ENCODE measurements around the gene PEX11A.

Gene PEX11A

GRCh38 chr15:89675606-89676005, 14.9 kb downstream of the PEX11A start:
- DNase-seq (ENCODE audit: low read depth), result no peak

GRCh38 chr15:89674526-89674925, 16.0 kb downstream of the PEX11A start:
- no peak for DNase-seq (ENCODE audit: low read depth)

DNA sequence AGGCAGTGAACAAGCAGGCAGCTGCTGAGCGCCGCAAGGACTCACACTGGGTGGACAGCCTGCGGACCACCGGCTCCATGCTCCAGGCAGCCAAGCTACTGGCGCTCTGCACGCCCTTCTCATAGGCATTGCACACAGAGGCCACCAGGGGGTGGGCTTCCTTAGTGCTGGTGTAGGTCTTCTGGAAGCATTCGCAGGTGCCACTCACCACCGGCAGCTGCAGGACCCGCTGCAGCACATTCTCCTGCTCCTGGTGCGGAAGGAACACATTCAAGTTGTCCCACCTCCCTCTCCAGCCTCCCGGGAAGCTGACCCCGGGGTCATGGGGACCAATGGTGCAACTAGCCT, 17.4 kb downstream of the PEX11A start:
- no peak for DNase-seq (ENCODE audit: low read depth)

GRCh38 chr15:89672221-89673164, 18.1 kb downstream of the PEX11A start:
- DNase-seq (ENCODE audit: low read depth), result no peak

GRCh38 chr15:89671687-89672086, 18.9 kb downstream of the PEX11A start:
- no peak for DNase-seq (ENCODE audit: low read depth)

GRCh38 chr15:89670971-89671560, 19.5 kb downstream of the PEX11A start:
- DNase-seq (ENCODE audit: low read depth), result no peak

DNA sequence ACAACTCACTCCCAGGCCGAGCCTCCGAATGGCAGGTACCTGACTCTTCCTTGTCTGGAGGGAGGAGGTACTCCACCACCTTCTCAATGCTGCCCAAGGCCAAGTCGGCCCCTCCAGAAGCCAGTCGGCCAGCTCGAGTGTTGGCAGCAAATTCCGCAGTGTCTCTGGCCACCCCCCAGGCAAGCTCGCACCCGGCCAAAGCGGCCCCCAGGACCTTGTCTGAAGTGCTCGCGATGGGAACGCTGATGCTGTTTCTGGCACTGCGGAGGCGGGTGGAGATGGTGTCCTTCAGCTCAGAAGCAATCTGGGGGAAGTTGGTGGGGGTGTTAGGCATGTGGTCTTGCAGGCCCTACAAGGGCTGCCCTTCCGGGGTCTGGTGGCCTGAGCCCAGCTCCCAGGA, 20.6 kb downstream of the PEX11A start:
- no peak for DNase-seq (ENCODE audit: low read depth)

- DNase-seq (ENCODE audit: low read depth), result no peak
These were observed 21.2 kb downstream of the PEX11A start for GRCh38 chr15:89669309-89669865.

- DNase-seq (ENCODE audit: low read depth), result no peak
These were observed 22.4 kb downstream of the PEX11A start for GRCh38 chr15:89668171-89668570.

DNA sequence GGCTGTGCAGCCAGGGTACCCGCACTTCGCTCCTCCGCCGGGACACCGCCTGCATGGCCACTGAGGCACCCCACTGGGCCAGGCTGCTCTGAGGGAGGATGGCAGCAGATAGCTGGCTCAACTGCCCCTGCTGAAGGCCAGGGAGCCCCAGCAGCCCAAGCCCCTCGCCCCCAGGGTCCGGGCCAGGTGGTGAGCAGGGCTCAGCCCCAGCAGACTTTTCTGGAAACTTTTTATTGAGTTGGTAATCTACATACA, 22.9 kb downstream of the PEX11A start:
- DNase-seq (ENCODE audit: low read depth), result no peak

DNA sequence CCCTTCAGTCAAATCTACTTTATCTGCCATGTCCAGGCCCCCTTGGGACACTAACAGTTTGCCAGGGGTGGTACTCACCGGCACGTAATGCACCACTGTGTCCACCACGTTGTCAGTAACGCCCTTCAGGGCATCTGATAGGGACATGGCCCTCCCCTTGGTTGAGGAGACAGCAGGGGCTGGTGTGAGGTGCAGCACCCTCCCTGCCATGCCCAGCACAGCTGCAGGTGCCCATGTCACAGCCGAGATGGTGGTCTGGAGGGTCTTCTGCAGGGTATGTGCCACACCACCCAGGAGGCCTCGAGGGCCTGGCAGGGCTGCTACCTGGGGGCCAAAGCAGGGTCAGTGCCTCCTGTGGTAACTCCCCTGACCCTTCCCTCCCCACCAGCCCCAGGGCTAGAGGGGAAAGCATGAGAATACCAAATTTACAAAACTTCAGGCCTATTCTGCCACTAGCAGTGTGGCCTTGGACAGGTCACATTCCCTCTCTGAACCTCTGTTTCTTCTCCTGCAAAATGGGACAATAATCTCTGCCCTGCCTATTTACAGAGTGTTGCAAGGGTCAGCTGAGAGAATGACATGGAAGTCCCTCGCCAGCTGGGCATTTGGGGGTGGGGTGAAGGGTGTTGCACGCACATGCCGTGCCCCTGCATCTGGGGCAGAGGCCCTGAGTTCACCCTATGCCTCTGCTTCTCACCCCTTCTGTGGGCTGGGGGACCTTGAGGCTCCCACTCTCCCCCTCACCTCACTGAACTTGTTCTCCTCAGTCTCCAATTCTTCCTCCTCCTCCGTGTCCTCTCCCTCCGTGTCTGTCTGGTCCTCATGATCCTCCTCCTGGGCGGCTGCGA, 23.5 kb downstream of the PEX11A start:
- no peak for DNase-seq (ENCODE audit: low read depth)

DNA sequence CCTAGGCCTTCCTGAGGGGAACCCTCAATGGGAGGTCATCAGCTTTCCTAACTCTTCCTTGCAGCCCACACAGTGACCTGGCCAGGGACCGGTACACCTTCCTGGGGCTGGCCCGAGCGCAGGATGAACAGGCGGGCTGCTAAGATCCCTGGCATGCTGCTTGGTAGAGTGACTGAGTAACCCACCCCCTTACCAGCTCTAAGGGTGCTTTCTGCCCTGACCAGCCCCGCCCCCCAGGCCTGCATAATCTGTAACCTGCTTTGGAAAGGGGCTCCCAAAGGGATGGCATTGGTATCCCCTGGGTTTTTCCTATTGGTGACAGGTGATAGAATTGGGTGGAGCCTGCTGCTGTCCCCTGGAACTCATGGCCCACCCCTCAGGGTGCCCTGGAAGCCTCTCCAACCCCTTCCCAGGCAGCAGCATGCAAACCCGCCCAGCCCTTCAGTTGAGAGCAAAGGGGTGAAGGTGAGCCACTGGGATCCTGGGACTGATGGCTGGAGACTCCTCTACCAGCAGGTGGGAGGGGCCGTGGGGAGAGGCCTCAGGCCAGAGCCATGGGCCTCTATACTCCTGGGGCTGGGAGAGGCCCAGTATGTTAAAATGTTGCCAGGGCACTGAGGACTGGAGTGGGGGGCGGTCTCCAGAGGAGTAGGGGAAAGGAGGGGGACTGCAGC, 24.2 kb downstream of the PEX11A start:
- DNase-seq (ENCODE audit: low read depth), result no peak

- DNase-seq (ENCODE audit: low read depth), result no peak
These were observed 24.9 kb downstream of the PEX11A start for GRCh38 chr15:89665449-89666181.

GRCh38 chr15:89664441-89665350, 25.9 kb downstream of the PEX11A start:
- DNase-seq (ENCODE audit: low read depth), result no peak

- DNase-seq (ENCODE audit: low read depth), result no peak
These were observed 27.5 kb downstream of the PEX11A start for GRCh38 chr15:89662893-89663626.

- DNase-seq (ENCODE audit: low read depth), result no peak
These were observed 30.0 kb downstream of the PEX11A start for GRCh38 chr15:89660556-89660955.

DNA sequence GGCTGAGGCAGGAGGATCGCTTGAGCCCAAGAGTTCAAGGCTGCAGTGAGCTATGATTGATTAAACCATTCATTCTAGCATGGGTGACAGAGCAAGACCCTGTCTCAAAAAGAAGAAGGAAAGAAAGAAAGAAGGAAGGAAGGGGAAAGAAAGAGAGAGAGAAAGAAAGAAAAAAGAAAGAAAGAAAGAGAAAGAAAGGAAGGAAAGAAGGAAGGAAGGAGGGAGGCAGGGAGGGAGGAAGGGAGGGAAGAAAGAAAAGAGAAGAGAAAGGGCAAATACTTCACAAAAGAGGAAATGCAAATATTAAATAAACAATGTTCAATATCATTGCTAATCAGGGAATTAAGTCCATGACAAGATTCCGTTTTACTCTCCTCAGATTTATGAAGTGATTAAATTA, 31.3 kb downstream of the PEX11A start:
- DNase-seq (ENCODE audit: low read depth), result no peak

GRCh38 chr15:89657686-89658200, 32.8 kb downstream of the PEX11A start:
- no peak for DNase-seq (ENCODE audit: low read depth)

- DNase-seq (ENCODE audit: low read depth), result no peak
These were observed 34.3 kb downstream of the PEX11A start for GRCh38 chr15:89656116-89656815.

Data from stimulated activated CD4-positive, alpha-beta T cell treated with anti-CD3 and anti-CD28 coated beads, Interleukin-2, amount 100 ng/mL, for 4 hours (primary cell).